BE2C (cell line): ENCODE data around the gene MRS2.

Experiments used
- DNase-seq: peaks from one replicate; pipeline ENCODE4 v3.0.0-alpha.2; 2020
- H3K27me3 ChIP-seq: fragments of 250-450 bp; sonication (Bioruptor Pico); 2 replicates; pipeline ENCODE4 v1.5.1; 2020; ENCODE audit warnings: mild to moderate bottlenecking
- H3K36me3 ChIP-seq: fragments of 250-450 bp; sonication (Bioruptor Pico); 2 replicates; pipeline ENCODE4 v1.5.1; 2020; ENCODE audit warnings: mild to moderate bottlenecking
- H3K4me1 ChIP-seq: fragments of 250-450 bp; sonication (Bioruptor Pico); 2 replicates; pipeline ENCODE4 v1.5.1; 2020
- H3K4me3 ChIP-seq: 2 replicates; pipeline ENCODE4 v1.5.1; 2011; ENCODE audit warnings: low read depth, low read length
- H3K9me3 ChIP-seq: fragments of 250-450 bp; sonication (Bioruptor Pico); 2 replicates; pipeline ENCODE4 v1.5.1; 2020
- CTCF ChIP-seq: IDR thresholded peaks from 2 replicates; pipeline ENCODE4 v1.5.1; 2012; ENCODE audit warnings: mild to moderate bottlenecking, low read depth, low read length

MRS2 gene

DNA sequence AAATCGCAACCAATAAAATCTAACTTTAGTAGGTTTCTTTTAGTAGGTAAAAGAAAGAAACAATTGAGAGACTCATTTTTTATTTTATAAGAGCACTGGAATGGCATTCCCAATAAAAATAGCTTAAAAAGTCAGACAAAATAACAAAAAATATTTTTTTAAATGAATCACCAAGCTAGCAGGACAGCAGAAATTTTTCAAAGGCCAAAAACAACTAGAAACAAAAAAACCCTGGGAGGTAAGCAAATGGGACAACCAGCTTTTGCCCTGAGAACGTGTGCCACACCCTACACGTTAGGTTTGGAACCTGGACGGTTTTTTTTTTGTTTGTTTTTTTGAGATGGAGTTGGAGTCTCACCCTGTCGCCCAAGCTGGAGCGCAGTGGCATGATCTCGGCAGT, 67.1 kb downstream of the MRS2 start:
- no peaks in the 10 kb centered on the region for H3K27me3 ChIP-seq
- no peak for DNase-seq
- H3K36me3 ChIP-seq, result no peaks in the 10 kb centered on the region
- no peaks in the 10 kb centered on the region for H3K4me1 ChIP-seq
- no peak for TF ChIP-seq CTCF
- no peaks in the 10 kb centered on the region for H3K9me3 ChIP-seq
- H3K4me3 ChIP-seq, result no peak overlapping the region

DNA sequence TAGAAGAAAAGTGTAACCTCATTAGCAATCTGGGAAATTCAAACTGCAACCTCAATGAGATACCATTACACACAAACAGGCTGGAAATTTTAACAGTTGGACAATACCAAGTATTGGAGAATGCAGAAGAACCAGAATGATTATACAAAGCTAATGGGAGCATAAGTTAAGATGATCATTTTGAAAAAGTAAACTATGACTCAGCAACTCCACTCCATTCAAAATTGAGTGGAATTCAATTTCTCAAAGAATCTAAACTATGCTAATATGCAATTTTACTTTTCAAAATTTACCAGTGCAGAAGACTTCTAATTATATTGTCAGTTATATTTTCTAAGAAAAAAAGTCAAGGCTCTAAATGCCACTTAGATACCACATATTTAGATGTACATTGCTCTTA, 69.4 kb downstream of the MRS2 start:
- no peaks in the 10 kb centered on the region for H3K9me3 ChIP-seq
- H3K4me3 ChIP-seq, result no peak overlapping the region
- DNase-seq, result no peak
- no peaks in the 10 kb centered on the region for H3K4me1 ChIP-seq
- no peaks in the 10 kb centered on the region for H3K36me3 ChIP-seq
- no peaks in the 10 kb centered on the region for H3K27me3 ChIP-seq
- TF ChIP-seq CTCF, result no peak
